Fibroblast of peridontal ligament (primary cell): Measurements from ENCODE around the gene MYL3.
A peak's percentile ranks its signal among the peaks of the same experiment; 100 is the strongest.

Source experiments
- DNase-seq: peaks from one replicate; pipeline ENCODE4 v3.0.0-alpha.2; 2010; ENCODE audit errors: extremely low read depth

The MYL3 gene

DNA sequence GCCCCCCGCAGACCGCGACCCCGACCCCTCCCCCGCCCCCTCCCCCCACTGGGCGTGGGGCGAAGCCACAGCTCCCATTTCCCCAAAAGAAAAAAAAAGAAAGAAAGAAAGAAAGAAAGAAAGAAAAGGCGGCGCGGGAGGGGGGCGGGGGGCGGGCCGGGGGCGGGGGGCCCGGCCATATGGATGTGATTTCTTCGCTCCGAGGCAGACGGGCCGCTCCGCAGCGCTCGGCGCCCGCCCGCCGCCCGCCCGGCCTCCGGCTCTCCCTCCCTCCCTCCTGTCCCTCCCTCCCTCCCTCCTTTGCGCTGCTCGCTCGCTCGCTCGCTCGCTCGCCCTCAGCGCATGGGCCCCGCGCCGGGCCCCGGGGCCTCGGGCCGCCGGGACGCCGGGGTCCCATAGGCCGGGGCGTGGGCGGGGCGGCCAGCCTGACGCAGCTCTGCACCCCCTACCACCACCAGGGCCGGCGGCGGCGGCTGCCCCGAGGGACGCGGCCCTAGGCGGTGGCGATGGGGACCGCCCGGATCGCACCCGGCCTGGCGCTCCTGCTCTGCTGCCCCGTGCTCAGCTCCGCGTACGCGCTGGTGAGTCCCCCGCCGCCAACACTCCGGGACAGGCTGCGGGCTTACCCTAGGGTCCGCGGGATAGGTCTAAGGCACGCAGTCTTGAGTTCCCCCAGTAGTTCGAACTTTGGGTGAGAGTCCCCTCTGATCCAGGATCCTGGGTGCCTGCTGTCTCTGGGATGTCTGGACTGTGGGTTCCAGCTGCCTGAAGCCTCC, 20.0 kb upstream of the MYL3 start:
- DNase-seq: no peak

- DNase-seq: peak; percentile 19
Observed at GRCh38 chr3:46882377-46883053, 19.3 kb upstream of the MYL3 start.

GRCh38 chr3:46881596-46882376, 18.5 kb upstream of the MYL3 start:
- no peak for DNase-seq

DNA sequence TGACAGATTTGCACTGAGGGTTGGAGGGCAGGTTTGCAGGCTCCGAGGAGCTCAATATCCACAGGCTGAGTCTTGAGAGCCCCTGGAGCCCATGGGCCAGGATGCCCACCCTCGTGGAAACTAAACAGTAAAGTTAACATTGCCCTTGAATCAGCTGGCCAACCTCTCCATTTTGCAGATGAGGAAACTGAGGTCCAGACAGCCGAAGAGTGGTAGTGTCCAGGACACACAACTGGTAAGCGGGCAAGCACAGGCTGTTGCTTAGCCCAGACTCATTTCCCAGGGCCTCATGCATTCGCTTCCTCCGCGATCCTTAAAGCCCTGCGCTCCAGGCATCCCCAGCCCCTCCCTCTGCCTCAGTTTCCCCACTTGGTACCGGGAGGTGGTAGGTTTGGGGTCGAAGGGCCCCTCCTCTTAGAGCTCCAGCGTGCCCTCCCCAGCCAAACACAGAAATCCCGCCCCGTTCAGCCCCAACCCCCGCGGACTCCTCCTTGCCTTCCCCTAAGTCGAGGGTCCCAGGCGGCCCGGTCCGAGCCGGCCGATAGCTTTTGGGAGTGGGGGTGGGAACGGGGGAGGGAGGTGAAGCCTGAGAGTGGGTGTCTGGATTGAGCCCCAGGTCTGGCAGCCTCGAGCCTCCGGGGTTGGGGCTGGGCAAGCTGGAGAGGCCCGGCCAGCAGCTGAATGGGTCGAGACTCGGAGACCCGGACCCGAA, 17.8 kb upstream of the MYL3 start:
- DNase-seq: no peak

DNA sequence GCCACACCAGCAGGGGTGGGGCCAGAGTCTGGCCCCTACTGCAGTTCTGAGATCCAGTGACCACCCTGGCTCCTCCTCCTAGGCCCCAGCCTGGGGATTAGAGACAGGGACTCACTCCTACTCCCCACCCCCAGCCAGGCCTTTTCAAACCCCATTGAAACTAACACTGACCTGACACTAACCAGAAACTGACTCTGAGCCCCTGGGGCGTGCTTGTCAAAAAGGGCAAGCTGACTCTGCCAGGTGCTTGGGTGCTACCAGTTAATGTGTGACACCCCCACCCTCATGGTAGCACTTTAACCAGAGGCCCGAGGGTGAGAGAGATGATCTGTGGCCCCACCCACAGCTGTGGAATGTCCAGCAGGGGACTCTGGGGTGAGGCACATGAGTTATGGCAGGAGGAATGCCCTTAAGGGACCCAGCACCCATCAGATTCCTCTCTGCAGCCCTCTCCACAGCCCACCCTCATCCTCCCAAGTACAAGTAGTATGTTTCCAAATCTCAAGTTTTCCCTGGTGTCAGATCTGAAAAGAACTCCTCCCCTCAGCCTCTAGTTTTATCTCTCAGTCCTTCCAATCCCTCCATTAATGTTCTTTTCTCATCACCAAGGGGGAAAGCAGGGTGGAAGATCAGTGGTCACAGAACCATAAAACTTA, 15.7 kb upstream of the MYL3 start:
- DNase-seq: no peak

- DNase-seq: no peak
Observed at GRCh38 chr3:46877406-46878125, 14.3 kb upstream of the MYL3 start, which contains the start of gene PTH1R. PTH1R (plus strand) TSS chr3:46877721; CDS start chr3:46883560, 5,839 bp downstream.

DNA sequence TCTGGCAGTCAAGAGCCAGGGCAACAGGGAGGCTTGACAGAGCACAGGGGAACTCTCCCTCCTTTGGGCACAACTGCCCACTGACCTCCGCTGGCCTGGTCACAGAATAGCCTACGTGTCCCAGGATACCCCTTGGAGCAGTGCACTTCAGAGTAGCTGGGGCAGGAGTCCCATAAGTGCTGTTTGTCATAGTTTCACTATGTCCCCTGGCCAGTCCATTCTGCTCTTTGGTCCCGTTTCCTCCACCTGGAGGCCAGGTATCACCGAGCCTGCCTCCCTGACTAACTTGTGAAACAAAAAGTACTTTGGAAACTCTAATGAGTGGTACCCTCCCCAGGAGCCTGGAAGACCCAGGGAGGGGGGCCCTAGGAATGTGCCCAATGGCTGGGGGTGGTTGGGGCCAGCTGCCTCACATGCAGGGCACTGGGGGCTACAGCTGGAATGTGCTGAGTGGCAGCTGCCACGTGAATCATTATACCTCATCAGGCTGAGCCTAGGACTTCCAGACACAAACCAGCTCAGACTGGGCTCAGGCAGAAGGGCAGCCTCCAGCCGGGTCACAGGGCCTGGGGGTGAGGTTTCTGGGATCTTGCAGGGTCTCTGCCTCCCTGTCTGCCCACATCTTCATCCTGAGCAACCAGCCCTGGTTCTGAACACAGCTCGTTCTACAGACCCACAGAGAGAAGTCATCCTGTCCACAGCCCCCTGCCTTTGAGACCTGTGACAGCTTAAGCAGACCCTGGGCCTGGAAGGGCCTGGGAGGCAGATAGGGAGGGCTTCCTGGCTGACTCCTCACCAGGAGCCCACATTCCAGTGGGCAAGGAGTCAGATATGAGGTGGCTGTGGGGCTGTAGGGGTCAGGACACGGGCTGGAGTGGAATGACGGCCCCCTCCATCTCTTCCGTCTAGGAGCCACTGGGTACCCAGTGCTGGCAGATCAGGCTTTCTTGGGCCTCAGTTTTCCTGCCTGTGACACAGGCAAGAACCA, 13.4 kb upstream of the MYL3 start:
- DNase-seq: no peak

DNA sequence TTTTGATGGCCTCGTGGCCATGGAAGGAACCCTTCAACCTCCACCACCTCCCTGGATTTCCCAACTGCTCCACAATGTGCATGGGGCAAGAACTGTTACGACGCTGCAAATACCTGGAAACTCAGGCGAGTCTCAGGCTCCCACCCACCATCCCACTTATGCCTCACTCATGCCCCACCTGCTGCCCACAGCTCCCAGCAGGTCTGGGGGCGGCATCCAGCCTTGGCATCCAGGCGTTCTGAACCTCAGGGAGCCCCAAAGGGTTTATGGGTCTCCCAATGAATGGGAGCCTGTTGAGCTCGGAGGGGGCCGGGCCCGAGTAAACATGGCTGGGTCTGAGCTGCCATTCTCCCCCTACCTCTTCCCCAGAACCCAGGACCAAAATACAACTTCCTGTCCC, 12.3 kb upstream of the MYL3 start:
- no peak for DNase-seq

GRCh38 chr3:46874430-46874829, 11.2 kb upstream of the MYL3 start:
- no peak for DNase-seq

DNA sequence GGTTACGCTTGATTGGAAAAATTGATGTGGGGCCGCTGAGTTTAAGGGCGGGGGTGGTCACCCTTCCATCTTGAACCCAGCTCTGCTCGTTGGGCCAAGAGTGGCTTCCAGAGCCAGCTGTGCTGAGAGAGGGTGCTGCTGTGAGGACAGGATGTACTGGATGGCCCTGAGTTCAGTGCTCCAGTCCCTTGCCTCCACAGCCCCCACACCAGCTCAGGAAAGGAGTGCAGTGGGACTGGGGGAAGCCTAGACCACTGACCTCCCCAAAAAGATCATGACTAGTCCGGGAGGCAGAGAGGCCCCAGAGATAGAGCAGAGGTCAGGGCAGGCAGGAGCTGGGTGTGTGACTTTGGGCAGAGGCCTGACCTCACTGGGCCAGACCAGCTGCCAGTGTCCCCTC, 10.3 kb upstream of the MYL3 start:
- DNase-seq: no peak

DNA sequence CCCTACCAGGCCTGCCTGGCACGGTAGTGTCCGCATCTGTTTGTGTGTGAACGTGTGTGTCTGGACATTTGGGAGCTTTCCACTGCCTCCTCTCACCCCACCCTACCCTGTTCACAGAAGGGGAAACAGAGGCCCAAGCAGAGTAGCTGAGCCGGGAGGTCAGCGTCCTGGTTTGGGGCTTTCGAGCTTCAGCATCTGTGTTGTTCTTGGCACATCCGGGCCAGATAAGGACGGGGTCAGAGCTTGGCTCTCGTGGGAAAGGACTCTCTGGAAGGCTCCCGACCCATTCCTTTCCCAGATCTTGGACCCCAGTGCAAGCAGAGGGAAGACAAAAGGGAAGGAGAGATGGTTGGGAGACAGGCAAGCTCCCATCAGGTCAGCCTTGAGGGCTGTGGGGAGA, 8.0 kb upstream of the MYL3 start:
- DNase-seq: no peak

- no peak for DNase-seq
Observed at GRCh38 chr3:46870651-46871050, 7.4 kb upstream of the MYL3 start.

- no peak for DNase-seq
Observed at GRCh38 chr3:46869440-46869839, 6.2 kb upstream of the MYL3 start.

DNA sequence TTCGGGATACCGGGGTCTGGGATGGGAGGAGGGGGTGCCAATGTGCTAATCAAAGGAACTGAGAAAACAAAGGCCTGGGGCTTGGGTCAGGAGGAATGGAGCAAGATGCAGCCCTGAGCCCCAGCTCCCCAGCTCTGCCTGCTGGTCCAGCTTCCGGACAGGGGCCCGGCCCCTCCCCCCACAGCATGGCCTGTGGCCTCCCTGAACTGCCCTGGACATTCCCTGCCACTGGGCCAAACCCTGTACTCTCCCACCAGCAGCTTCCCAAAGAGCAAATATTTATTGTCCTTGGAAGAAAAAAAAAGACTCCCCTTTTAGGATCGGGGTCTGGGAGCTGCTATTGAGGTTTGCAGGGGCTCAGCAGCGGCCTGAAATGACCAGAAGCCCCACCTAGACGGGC, 5.7 kb upstream of the MYL3 start:
- DNase-seq: no peak

DNA sequence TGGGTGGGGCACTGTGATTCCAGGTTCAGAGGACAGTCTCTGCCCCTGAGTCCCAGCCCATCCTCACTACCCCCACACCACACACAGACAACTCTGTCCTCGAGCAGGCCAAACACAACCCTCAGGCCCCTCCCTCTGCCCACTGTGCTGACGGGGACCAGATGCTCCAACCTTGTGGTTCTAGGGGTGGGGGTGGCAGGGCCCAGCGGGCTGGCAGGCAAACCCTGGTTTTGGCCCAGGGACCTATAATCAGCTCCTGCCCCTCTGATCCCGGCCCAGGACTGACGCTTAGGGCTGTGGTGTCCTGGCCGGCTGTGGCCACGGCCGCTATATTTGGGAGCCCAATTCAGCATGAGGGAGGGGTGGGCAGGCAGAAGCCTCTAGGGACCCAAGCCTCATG, 5.0 kb upstream of the MYL3 start:
- no peak for DNase-seq

DNA sequence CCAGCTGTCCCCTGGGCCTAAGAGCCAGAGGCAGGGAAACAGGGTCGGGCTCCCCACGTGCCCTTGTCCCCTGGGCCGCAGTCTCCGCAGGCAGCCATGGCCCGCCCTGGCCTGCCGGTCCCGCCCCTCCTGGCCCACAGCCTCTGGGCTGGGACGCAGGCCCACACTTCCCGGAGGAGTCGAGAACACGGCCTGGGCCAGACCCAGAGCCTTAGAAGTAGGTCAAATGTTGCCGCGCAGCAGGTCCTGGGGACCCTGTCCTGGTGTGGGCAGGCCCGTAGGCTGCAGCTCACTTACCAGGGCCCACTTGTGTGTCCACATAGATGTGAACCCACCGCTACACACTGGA, 4.3 kb upstream of the MYL3 start:
- peak; percentile 42 for DNase-seq

DNA sequence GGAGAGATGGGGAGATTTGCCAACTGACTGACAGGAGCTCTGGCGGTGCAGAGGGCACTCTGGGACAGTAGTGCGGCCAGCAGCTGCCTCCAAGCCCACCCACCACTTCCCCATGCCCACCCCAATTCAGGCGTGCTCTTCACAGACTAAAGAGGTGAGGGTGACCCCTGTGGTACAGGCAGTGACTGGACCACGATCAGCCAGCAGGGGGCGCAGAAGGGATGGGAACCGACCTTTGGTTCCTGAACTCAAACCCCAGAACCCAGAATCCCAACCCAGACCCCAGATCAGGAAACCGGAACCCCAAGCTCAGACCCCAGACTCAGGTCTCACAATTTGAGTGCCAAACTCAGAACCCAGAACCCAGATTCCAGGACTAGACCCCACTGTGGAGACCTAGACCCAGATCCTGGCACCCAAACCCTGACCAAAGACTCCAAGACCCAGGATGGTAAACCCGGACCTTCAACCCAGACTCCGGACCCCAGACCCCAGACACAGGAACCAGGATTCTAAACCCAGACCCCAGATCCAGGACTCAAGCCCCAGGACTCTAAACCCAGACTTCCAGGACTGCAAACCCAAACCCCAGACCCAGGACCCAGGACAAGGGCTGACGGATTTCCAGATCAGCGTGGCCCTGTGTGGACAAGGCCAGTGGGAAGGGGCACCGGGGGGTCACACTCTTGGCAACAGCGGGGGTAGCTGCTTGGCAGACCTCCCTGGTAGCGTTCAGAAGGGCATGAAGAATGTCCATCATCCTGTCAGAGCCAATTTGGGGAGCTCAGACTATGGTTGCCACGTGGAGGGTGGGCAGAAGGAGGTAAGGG, 3.7 kb upstream of the MYL3 start:
- peak; percentile 46 for DNase-seq

GRCh38 chr3:46866032-46866595, 2.9 kb upstream of the MYL3 start:
- no peak for DNase-seq
